HG03159 (cell line): ENCODE measurements around the gene NGEF.

Experiments used
- ATAC-seq: cut with Tn5 transposase; IDR thresholded peaks from one replicate; pipeline ENCODE4 v1.9.1; 2021; ENCODE audit warnings: mild to moderate bottlenecking, moderate library complexity; ENCODE audit not compliant: unreplicated experiment

Gene NGEF

GRCh38 chr2:233000886-233001750 is 11.9 kb downstream of the NGEF start:
- no peak for ATAC-seq

DNA sequence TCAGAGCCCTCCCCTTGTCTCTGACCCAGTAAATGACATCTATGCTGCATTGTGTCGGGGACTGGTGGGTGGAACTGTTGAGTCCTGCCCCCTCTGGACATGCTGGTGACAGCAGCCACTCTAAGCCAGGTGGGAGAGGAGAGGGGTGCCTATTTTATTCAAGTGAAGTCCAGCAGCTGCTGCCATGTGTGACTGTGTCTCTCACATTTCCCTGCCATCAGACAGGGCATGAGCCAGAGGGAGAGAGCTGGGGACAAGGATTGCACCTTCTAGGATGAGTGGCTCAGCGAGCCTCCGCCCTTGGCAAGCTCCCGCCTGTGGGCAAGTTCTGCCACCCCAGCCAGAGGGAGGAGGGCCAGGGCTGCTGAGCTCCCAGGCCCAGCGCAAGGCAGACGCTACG is 13.7 kb downstream of the NGEF start:
- no peak for ATAC-seq

- no peak for ATAC-seq
Measured at GRCh38 chr2:232998666-232998985, 14.4 kb downstream of the NGEF start.

DNA sequence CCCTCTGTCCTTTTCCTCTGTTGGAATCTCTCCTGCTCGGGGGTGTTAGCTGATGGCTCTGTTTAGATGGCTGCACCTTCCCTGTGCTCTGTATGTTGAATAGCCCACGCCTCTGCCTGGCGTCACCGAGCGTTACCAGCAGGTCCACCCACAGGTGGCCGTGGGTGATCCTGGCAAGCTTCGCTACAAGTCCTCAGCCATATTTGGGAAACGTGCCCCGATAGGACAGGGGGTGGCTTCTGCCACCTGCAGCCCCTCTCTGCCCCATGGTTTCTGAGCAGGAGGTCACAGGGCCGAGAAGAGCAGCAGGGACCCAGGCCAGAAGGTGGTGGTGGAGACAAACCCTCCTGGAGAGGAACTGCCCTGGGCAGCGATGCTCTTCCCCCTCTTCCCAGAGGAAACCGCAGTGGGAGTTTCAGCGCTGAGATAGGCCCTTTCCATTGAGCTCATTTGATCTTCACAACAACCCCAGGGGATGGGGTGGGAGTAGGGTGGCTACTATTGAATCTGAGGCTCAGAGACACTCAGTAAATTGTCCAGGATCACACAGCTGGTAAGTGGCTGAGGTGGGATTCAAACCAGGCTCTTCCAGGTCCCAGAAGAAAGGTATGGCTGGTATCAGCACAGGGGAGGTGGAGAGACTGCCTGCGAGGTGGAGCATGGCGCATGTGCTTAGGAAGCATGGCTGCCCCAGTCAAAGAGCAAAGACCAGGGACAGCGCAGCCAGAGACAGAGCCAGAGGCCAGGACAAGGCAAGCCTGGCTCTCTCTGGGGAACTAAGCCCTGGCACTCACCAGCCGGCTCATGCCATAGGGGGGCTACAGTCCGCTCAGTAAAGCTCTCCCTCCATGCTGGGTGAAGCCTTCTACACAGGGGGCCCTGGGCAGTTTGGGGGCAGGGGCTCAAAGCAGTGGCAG is 15.0 kb downstream of the NGEF start:
- no peak for ATAC-seq

- no peak for ATAC-seq
Measured at GRCh38 chr2:232994446-232994845, 18.6 kb downstream of the NGEF start.

- no peak for ATAC-seq
Measured at GRCh38 chr2:232993231-232993821, 19.7 kb downstream of the NGEF start.

GRCh38 chr2:232986155-232986554 is 26.9 kb downstream of the NGEF start:
- no peak for ATAC-seq

GRCh38 chr2:232984451-232985207 is 28.4 kb downstream of the NGEF start:
- ATAC-seq, result no peak

GRCh38 chr2:232983669-232984140 is 29.4 kb downstream of the NGEF start:
- ATAC-seq, result no peak

GRCh38 chr2:232982926-232983668 is 30.0 kb downstream of the NGEF start:
- no peak for ATAC-seq

DNA sequence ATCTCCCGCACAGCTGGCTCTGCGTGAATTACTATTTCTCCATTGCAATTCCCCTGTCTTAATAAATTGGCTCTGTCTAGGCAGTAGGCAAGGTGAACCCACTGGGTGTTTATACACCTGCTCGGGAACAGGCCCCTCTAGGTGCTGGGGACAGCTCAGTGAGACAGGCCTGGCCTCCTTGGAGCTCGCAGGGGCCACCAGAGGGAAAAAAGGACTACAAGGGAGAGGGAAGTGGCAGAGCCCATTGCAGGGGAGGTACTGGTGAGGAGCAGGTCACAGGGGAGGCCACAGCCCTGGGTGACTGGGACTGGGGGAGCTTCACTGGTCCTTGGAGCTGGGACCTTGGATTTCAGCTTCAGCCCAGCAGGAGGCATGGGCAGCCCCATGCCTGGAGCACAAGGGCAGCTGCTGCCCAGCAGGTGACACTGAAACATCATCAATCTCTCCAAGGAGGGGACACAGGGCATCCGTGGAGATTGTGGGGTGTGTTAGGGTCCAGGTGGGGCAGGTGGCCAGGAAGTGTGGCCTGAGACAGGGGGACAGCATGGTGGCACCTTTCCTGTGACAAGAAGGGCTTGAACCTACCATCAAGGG is 31.2 kb downstream of the NGEF start:
- no peak for ATAC-seq

DNA sequence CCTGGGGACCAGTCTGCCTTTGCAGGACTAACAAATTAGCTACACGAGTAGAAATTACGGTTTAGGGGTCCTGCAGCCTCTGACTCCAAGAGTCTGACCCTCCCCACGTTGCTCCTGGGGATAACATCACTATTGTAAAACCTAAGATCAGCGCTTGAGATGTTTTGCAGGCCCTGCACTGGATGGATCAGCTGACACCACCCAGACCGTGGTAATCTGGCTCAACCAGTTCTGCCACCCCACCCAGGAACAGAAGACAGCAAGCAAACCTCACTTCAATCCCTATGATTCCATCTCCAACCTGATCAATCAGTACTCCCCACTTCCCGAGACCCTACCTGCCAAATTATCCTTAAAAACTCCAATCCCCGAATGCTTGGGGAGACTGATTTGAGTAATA is 31.7 kb downstream of the NGEF start:
- ATAC-seq, result no peak

GRCh38 chr2:232980683-232981082 is 32.4 kb downstream of the NGEF start:
- ATAC-seq, result no peak

DNA sequence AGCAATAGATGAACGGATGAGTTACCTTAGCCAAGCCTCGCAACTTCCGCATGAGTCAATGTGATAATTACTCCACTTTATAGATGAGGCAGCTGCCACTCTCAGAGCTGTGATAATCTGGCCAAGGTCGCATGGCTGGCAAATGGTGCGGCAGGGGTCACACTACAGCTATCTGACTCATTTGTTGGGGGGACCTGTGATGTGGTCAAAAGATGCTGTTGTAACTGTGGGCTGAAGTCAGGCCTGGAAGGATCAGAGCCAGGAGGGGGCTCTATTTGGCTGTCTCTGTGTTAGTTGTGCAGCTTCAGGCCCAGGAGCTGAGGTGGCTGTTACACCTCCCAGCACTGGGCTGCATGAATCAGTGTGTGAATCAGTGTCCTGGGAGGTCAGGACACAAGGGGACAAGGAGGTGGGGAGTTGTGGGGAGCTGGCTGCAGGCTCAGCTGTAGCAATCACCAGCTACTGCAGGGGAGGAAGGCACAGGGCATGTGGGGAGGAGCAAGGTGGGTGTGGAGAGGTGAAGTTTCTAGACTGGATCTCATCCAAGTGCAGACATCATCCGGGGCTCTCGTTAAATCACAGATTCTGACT is 33.1 kb downstream of the NGEF start:
- ATAC-seq, result no peak

- no peak for ATAC-seq
Measured at GRCh38 chr2:232977438-232977971, 35.6 kb downstream of the NGEF start.

GRCh38 chr2:232976666-232977437 is 36.2 kb downstream of the NGEF start:
- ATAC-seq, result no peak

DNA sequence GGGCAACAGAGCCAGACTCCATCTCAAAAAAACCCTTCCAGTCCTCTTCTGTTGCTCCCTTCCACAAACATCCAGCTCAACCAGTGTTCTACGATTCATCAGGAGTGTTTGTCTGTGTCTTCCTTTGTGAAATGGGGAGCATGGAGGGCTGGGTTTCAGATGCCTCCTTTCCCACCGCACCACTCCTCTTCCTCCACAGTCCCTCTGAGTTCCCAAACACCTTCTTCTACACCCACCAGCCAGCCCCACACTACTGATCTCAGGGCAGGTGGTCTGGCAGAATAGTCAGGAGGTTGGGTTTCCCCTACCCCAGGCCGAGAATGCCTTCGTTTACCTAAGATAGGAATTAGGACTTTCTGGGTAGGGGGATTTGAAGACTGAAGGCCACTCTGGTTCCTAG is 36.9 kb downstream of the NGEF start:
- ATAC-seq, result no peak

- ATAC-seq, result no peak
Measured at GRCh38 chr2:232974396-232974795, 38.7 kb downstream of the NGEF start.
